ENCODE measurements around the gene ZFP57. TPM values are rescaled to one million over a fixed set of nuclear protein-coding genes. Genes with fewer than 3 reads are reported as not detected.
"Not testable (repeated sequence)": the region's sequence is repeated elsewhere in the genome, so short reads cannot be mapped to it uniquely, and the experiment has no call there.

ZFP57 gene
- total RNA-seq, 1 experiment from 2014 or later, result not detected

- no peaks in the 10 kb centered on the region for H3K9me3 ChIP-seq (ENCODE audit: low read depth, low read length, poor library complexity, severe bottlenecking)
- H3K4me3 ChIP-seq (ENCODE audit: low read depth, low read length, poor library complexity, severe bottlenecking), result no peak overlapping the region
- no peaks in the 10 kb centered on the region for H3K36me3 ChIP-seq (ENCODE audit: insufficient read depth, low read length, poor library complexity, severe bottlenecking)
- TF ChIP-seq CTCF (conservative IDR thresholded peaks at IDR 0.05; ENCODE audit: low read depth, low read length) (no peak), EZH2 (IDR thresholded peaks at IDR 0.05; ENCODE audit: borderline replicate concordance, low read depth, low read length, poor library complexity, severe bottlenecking) (no peak)
- POLR2A ChIA-PET (ENCODE audit: low non-redundant PET), result no interaction called here
- BruUV-seq (replicated peaks), result no TSS peak
- CTCF ChIA-PET, result no interaction called here
- no peaks in the 10 kb centered on the region for H3K4me1 ChIP-seq (ENCODE audit: insufficient read depth, low read length, poor library complexity, severe bottlenecking)
- H3K27ac ChIP-seq (ENCODE audit: low read depth, low read length, poor library complexity, severe bottlenecking), result no peak overlapping the region
- no peak for DNase-seq (ENCODE audit: low spot score)
- intact Hi-C loops (cut with micrococcal nuclease; ENCODE audit: unreplicated experiment), result no loop called here
- no peaks in the 10 kb centered on the region for H3K27me3 ChIP-seq (replicated peaks; ENCODE audit: insufficient read depth, low read depth, low read length, poor library complexity)
Measured at GRCh38 chr6:29673161-29673560, 7.8 kb downstream of the ZFP57 start.

- H3K9me3 ChIP-seq (ENCODE audit: low read depth, low read length, poor library complexity, severe bottlenecking); H3K4me3 ChIP-seq (ENCODE audit: low read depth, low read length, poor library complexity, severe bottlenecking); H3K36me3 ChIP-seq (ENCODE audit: insufficient read depth, low read length, poor library complexity, severe bottlenecking); H3K27ac ChIP-seq (ENCODE audit: low read depth, low read length, poor library complexity, severe bottlenecking); CTCF ChIA-PET; H3K4me1 ChIP-seq (ENCODE audit: insufficient read depth, low read length, poor library complexity, severe bottlenecking); H3K27me3 ChIP-seq (replicated peaks; ENCODE audit: insufficient read depth, low read depth, low read length, poor library complexity); DNase-seq (ENCODE audit: low spot score); intact Hi-C loops (cut with micrococcal nuclease; ENCODE audit: unreplicated experiment); BruUV-seq (replicated peaks); POLR2A ChIA-PET (ENCODE audit: low non-redundant PET): not testable (repeated sequence)
Measured at GRCh38 chr6:29672116-29672515, 8.8 kb downstream of the ZFP57 start.

GRCh38 chr6:29671026-29671425, 9.9 kb downstream of the ZFP57 start:
- no TSS peak for BruUV-seq (replicated peaks)
- no peaks in the 10 kb centered on the region for H3K9me3 ChIP-seq (ENCODE audit: low read depth, low read length, poor library complexity, severe bottlenecking)
- H3K4me3 ChIP-seq (ENCODE audit: low read depth, low read length, poor library complexity, severe bottlenecking), result no peak overlapping the region
- no peaks in the 10 kb centered on the region for H3K27me3 ChIP-seq (replicated peaks; ENCODE audit: insufficient read depth, low read depth, low read length, poor library complexity)
- CTCF ChIA-PET, result interaction anchor here (0.6 kb wide), 1 partner anchor 10 kb away, joined by 4 read pairs; no protein-coding TSS in a partner anchor
- no peaks in the 10 kb centered on the region for H3K36me3 ChIP-seq (ENCODE audit: insufficient read depth, low read length, poor library complexity, severe bottlenecking)
- H3K27ac ChIP-seq (ENCODE audit: low read depth, low read length, poor library complexity, severe bottlenecking), result no peak overlapping the region
- intact Hi-C loops (cut with micrococcal nuclease; ENCODE audit: unreplicated experiment), result no loop called here
- no peak for TF ChIP-seq EZH2 (IDR thresholded peaks at IDR 0.05; ENCODE audit: borderline replicate concordance, low read depth, low read length, poor library complexity, severe bottlenecking)
- TF ChIP-seq CTCF (conservative IDR thresholded peaks at IDR 0.05; ENCODE audit: low read depth, low read length), result no peak
- POLR2A ChIA-PET (ENCODE audit: low non-redundant PET), result no interaction called here
- no peaks in the 10 kb centered on the region for H3K4me1 ChIP-seq (ENCODE audit: insufficient read depth, low read length, poor library complexity, severe bottlenecking)
- no peak for DNase-seq (ENCODE audit: low spot score)

GRCh38 chr6:29667158-29667557, 13.8 kb downstream of the ZFP57 start:
- no peak for DNase-seq (ENCODE audit: low spot score)
- Histone ChIP-seq H3K27me3 (replicated peaks; ENCODE audit: insufficient read depth, low read depth, low read length, poor library complexity) (no peaks in the 10 kb centered on the region), H3K4me3 (ENCODE audit: low read depth, low read length, poor library complexity, severe bottlenecking) (no peak overlapping the region), H3K27ac (ENCODE audit: low read depth, low read length, poor library complexity, severe bottlenecking) (no peak overlapping the region), H3K9me3 (ENCODE audit: low read depth, low read length, poor library complexity, severe bottlenecking) (no peaks in the 10 kb centered on the region), H3K36me3 (ENCODE audit: insufficient read depth, low read length, poor library complexity, severe bottlenecking) (no peaks in the 10 kb centered on the region), H3K4me1 (ENCODE audit: insufficient read depth, low read length, poor library complexity, severe bottlenecking) (no peaks in the 10 kb centered on the region)
- CTCF ChIA-PET, result interaction anchor here (1.7 kb wide), 1 partner anchor 17 kb away, joined by 6 read pairs; no protein-coding TSS in a partner anchor
- intact Hi-C loops (cut with micrococcal nuclease; ENCODE audit: unreplicated experiment), result no loop called here
- POLR2A ChIA-PET (ENCODE audit: low non-redundant PET), result no interaction called here
- TF ChIP-seq EZH2 (IDR thresholded peaks at IDR 0.05; ENCODE audit: borderline replicate concordance, low read depth, low read length, poor library complexity, severe bottlenecking), result no peak
- TF ChIP-seq CTCF (conservative IDR thresholded peaks at IDR 0.05; ENCODE audit: low read depth, low read length), result no peak
- BruUV-seq (replicated peaks), result no TSS peak

All from A673 (cell line).